GM21447 (cell line): ENCODE data around the gene FN1.
"Not testable (repeated sequence)": the region's sequence is repeated elsewhere in the genome, so short reads cannot be mapped to it uniquely, and the experiment has no call there.

Experiments used
- ATAC-seq: cut with Tn5 transposase; IDR thresholded peaks from one replicate; pipeline ENCODE4 v1.9.1; 2021; ENCODE audit not compliant: unreplicated experiment

The FN1 gene

GRCh38 chr2:215409331-215410127 lies 26.3 kb downstream of the FN1 start:
- ATAC-seq = no peak

DNA sequence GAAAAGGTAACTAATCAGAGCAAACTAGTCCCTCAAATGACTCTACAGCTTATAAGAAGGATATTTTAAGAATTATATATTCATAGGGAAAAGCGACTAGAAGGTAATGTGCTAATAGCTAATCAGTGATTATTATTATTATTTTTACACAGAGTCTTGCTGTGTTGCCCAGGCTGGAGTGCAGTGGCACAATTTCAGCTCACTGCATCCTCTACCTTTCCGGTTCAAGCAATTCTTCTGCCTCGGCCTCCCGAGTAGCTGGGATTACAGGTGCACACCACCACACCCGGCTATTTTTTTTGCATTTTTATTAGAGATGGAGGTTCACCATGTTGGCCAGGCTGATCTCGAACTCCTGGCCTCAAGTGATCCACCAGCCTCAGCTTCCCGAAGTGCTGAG lies 27.4 kb downstream of the FN1 start:
- not testable (repeated sequence) for ATAC-seq

GRCh38 chr2:215407590-215408264 lies 28.1 kb downstream of the FN1 start:
- no peak for ATAC-seq

- no peak for ATAC-seq
These were observed 28.8 kb downstream of the FN1 start for GRCh38 chr2:215407061-215407460.

GRCh38 chr2:215405722-215406581 lies 29.9 kb downstream of the FN1 start:
- ATAC-seq = no peak

DNA sequence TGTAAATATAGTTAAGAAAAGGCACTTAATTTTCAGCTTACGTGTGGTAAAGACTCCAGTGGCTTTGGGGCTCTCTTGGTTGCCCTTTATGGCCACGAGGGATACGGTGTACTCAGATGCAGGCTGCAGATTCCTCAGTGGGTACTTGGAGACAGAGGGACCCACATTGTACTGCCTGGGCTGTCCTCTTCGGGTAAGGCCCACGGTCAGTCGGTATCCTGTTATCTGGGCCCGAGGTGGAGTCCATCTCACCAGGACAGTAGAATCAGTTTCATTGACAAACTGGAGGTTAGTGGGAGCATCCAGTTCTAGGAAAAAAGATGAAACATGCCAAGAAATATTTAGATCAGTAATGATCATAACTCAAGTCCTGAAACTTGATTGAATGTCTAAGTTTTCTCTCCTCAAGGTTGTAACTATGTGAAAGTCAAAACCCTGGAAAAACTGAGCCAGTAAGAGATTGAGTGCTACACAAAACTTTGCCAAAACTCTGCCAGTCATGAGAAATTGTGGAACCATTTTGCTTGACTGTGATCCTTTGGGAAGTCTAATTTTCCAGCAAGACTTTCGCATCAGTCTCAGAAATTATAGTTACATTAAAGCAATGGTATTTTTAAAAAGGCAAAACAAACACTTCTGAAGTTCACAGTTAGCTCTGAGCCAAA lies 31.4 kb downstream of the FN1 start:
- no peak for ATAC-seq

DNA sequence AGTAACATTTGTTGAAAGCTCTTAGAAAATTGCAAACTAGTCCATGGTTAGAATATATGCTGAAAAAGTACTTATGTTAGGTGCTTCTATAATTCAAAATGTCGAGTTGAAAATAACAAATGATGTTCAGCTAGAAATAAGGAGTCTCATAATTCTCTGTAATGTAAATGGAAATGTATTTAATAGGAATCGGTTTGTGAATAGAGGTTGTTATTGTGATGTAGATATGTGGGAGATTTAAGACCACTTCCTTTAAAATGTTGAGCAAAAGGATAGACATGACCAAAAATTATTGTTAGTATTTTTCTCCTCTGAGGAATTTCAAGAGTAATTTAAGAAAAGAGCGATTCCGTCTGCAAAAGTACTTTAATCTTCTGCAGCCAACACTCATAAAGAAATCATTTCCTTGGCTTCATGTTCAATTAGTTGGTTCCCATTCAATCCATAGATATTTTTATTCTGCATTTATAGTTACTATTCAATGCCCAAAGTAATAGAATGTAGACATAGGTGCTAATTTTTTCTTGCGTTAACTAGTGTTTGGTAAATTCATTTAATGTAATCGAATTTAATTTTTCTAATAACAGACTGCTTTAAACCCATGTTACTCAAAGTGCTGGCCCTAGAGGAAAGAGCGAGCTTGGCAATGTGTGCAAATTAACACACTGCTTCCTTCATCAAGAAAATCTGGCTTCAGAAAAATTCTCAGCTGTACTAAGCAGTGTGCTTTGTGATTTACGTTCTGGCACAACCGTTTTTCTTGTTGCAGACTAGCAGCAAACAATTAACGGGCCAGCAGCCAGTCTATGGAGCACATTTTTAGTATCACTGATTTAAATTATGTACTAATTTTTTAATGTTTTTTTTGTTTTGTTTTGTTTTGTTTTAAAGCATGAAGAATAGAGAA lies 32.2 kb downstream of the FN1 start:
- no peak for ATAC-seq

DNA sequence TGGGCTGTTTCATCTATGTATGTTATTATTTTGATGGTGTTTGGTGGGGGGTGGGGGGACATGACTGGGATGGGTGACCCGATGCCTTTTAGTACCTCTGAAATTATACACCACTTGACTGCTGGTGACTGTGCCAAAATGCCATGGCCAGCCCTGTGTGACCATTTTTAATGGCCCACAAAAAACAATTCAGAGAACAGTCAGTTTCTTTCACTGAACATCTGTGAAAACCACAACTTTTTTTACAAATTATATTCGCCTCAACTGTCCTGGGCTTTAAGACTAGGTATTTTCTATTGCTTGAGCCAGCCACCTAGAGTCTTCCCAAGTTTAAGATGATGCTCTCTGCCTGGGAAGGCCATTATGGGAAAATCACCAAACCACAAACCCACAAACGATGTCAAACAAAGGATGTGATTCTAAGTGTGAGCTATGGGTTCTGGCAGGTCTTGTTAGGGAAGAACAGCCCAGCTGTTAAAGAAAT lies 33.9 kb downstream of the FN1 start:
- no peak for ATAC-seq

DNA sequence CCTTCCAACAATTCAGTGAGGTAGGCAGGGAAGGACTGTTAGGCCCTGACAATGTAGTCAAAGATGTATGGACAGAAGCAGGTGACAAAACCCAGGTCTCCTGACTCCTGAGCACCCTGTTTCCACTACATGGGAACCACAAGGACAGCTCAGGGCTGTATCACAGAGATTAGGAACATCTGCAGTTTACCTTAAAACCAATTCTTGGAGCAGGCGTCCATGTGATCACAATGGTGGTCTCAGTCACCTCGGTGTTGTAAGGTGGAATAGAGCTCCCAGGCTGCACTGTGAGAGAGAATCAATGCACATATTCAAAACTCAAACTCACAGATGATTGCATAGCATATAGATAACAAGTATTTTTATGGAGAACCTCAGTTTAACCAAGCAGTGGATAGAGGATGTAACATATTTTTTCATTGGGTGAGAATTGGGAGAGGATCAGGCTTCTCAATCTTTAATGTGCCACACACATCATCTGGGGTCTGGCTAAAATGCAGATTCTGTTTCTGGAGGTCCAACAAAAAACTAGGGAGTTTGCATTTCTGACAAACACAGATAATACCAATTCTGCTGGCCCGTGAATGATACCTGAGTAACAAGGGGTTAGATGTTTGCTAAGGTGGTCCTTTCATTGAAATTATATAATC lies 36.7 kb downstream of the FN1 start:
- ATAC-seq = no peak

DNA sequence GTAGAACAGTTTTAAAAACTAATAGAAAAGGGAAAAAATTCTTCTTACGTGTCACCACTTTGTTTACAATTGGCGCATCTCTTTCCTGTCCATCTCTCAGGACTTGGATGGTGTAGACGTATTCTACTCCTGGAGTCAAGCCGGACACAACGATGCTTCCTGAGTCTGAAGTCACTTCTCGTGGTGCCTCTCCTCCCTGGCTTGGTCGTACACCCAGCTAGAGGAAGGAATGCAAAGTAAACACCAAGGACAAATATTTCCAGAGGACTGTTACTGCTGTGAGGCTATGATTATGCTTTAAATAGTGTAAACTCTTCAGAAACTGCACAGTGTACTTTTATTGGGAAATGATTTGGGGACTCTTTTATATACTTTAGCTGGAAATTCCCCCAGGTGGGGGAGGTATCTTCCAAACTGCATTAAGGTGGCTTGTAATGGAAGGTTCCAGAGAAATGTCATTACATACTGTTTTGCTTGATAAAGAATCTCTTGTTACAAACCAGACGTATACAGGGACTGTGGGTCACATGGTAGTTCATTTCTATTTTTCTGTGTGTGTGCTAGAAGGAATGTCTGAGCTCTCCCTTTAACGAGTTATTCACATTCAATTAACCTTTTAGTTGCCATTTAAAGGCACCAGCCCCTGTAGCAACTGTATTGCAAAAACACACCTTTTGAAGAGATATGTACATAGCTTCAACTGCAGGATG lies 38.1 kb downstream of the FN1 start:
- no peak for ATAC-seq

DNA sequence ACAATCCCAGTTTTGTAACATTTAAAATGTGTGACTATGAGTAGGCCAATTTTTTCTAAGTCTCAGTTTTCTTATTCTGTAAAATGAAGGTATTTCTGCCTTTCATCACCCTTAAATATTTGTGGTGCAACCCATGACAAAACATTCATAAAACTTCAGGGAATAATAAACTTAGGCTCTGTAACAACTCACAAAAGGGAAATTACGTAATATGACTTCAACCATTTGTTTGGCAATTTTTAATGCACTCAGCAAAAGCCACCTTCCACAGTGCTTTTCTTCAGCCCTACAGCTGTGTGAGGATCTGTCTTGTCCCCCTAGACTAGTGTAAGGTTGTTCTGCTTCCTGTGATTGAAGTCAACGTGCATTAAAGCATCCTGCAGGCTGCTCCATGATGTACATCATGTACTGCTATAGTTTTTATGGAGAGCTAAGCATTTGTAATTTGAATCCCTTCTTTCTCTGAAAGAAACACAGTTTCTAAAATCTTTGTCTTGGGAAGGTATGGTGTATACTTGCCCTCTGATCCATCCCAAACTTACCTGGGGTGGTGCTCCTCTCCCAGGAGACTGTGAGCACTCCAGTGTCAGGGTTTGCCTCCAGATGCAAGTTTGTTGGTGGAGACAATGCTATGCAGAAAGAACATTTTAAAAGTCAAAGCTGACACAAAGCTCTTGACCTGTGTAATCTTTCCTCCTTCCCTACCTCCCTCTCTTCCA lies 39.1 kb downstream of the FN1 start:
- no peak for ATAC-seq

DNA sequence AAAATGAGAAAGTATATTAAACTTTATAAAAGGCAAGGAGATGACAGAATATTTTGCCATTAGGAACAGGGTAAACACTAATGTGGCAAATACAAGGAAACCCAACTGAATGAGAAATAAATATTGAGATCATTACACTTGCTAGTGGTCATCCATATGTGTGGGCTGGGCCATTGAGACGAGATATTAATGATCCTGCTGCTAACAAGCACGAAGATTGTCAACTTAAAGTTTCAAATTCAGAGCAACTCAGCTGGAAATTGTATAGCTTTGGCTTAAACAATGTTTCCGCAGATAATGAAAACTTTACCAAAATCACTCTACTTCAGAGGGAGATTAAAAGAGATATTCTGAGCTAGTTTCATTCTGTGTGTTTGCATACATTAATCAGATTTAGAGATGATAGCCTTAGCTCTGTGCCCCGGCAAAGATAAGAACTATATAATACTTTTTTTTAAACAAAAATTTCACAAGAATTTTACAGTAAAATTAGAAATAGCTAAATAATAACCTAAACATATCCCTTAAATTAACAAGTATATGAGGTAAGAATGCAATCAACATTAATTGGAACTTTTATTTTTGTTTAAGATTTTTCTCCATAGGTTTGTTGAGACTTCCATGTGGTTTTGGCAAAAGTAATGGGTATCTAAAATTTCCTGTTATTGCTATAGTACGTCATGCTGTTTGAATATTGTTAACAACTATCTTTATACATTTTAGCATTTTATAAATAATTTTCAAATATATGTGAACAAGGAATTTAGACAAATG lies 40.0 kb downstream of the FN1 start:
- ATAC-seq = no peak

GRCh38 chr2:215394102-215394805 lies 41.6 kb downstream of the FN1 start:
- ATAC-seq = no peak

- no peak for ATAC-seq
These were observed 43.1 kb downstream of the FN1 start for GRCh38 chr2:215392687-215393270.

GRCh38 chr2:215392164-215392563 lies 43.7 kb downstream of the FN1 start:
- no peak for ATAC-seq

- no peak for ATAC-seq
These were observed 44.3 kb downstream of the FN1 start for GRCh38 chr2:215391531-215391930.
